AG04450 (cell line): ENCODE measurements around the gene ZNF599. TPM values are rescaled to one million over a fixed set of nuclear protein-coding genes. Genes with fewer than 3 reads are reported as not detected.

ENCODE experiments used
- CTCF ChIA-PET: fragments of 300-600, 350-600 bp; formaldehyde crosslinking; extraction: SDS; loops from one replicate; lab custom pipeline; 2022; ENCODE audit warnings: antibody characterized with exemption, inconsistent platforms; lab: Charles Lee
- POLR2A ChIA-PET: fragments of 350-600 bp; formaldehyde crosslinking; extraction: SDS; loops from one replicate; lab custom pipeline; 2021; ENCODE audit warnings: antibody characterized with exemption, inconsistent platforms; lab: Yijun Ruan, JAX
- DNase-seq: peaks from one replicate; pipeline ENCODE4 v3.0.0-alpha.2; 2011; ENCODE audit warnings: low read depth, low spot score
- H3K27ac ChIP-seq: one replicate; pipeline ENCODE4 v1.5.1; 2012; ENCODE audit warnings: low read depth, low read length, control low read depth
- H3K27me3 ChIP-seq: one replicate; pipeline ENCODE4 v1.6.0; 2012; ENCODE audit warnings: low read length; ENCODE audit not compliant: control insufficient read depth, insufficient read depth
- H3K4me3 ChIP-seq: 2 replicates; pipeline ENCODE4 v1.5.1; 2011; ENCODE audit warnings: mild to moderate bottlenecking, low read depth, low read length, control low read depth
- H3K9me3 ChIP-seq: 2 replicates; pipeline ENCODE4 v1.5.1; 2012; ENCODE audit warnings: low read length; ENCODE audit not compliant: control insufficient read depth, insufficient read depth
- polyA plus RNA-seq: library from polyadenylated mRNA; depleted of rRNA; stranded (reverse); fragments of >200 nt; gene quantifications from 2 replicates; pipeline ENCODE4 v1.2.3, GENCODE V29; 2011
- TF ChIP-seq, protein P1 (sequence below): IDR thresholded peaks from 2 replicates; pipeline ENCODE4 v1.5.1; 2011; ENCODE audit warnings: low read depth, low read length, control low read depth, inconsistent platforms

The ZNF599 gene
- polyA plus RNA-seq, 1 experiment = 9.1 TPM

DNA sequence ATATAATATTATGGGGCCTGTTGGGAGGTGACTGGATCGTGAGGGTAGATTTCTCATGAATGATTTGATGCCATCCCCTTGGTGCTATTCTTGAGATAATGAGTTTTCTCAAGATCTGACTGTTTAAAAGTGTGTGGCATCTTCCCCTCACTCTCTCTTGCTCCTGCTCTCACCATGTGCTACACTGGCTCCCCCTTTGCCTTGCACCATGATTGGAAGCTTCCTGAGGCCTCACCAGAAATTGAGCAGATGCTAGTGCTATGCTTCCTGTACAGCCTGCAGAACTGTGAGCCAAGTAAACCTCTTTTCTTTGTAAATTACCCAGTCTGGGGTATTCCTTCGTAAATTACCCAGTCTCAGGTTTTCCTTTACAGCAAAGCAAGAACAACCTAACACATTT lies 1.8 kb upstream of the ZNF599 start:
- POLR2A ChIA-PET = no interaction called here
- TF ChIP-seq, protein P1, sequence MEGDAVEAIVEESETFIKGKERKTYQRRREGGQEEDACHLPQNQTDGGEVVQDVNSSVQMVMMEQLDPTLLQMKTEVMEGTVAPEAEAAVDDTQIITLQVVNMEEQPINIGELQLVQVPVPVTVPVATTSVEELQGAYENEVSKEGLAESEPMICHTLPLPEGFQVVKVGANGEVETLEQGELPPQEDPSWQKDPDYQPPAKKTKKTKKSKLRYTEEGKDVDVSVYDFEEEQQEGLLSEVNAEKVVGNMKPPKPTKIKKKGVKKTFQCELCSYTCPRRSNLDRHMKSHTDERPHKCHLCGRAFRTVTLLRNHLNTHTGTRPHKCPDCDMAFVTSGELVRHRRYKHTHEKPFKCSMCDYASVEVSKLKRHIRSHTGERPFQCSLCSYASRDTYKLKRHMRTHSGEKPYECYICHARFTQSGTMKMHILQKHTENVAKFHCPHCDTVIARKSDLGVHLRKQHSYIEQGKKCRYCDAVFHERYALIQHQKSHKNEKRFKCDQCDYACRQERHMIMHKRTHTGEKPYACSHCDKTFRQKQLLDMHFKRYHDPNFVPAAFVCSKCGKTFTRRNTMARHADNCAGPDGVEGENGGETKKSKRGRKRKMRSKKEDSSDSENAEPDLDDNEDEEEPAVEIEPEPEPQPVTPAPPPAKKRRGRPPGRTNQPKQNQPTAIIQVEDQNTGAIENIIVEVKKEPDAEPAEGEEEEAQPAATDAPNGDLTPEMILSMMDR = no peak
- DNase-seq = no peak
- H3K9me3 ChIP-seq = peaks cover 3% of the 10 kb centered on the region
- H3K27ac ChIP-seq = no peak overlapping the region
- CTCF ChIA-PET = no interaction called here
- H3K27me3 ChIP-seq = no peaks in the 10 kb centered on the region
- no peak overlapping the region for H3K4me3 ChIP-seq

DNA sequence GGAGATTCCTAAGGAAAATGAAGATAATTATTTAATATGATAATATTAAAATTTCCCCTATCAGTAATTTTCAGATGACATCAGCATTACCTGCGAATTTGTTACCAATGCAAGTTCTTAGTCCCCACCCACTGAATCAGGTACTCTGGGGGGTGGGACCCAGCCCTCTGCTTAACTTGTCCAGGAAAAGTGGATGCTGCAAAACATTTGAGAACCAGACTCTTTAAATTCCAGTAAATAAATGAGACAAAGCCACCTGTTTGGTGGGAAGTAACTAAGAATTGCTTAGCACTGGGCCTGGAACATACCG lies 495 bp upstream of the ZNF599 start:
- Histone ChIP-seq H3K9me3 (peaks cover 10% of the 10 kb centered on the region), H3K27ac (no peak overlapping the region), H3K4me3 (peak overlapping the region; percentile 89), H3K27me3 (no peaks in the 10 kb centered on the region)
- no peak for DNase-seq
- TF ChIP-seq, protein P1 = no peak
- ChIA-PET CTCF (no interaction called here), POLR2A (no interaction called here)

DNA sequence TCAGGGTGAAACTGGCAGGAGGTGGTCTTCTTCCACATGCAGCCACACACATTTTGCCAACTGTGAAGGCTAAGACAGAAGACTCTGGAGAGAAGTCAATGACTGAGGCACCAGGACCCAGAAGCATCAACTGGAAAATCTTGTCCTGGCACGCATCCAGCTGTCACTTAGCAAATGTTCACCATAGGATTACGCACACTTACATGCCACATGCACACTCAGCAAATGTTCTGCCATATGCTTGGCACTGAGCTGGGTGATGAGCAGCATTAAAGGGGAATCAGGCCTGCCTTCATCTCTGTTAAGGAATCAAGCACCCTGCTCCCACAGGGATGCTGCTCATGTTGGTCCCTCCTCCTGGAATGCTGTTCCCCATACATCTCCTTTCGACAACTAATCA lies 5.1 kb downstream of the ZNF599 start:
- Histone ChIP-seq H3K9me3 (peaks cover 37% of the 10 kb centered on the region), H3K27me3 (no peaks in the 10 kb centered on the region), H3K4me3 (no peak overlapping the region), H3K27ac (no peak overlapping the region)
- TF ChIP-seq, protein P1 = no peak
- no peak for DNase-seq
- POLR2A ChIA-PET = no interaction called here
- CTCF ChIA-PET = no interaction called here

DNA sequence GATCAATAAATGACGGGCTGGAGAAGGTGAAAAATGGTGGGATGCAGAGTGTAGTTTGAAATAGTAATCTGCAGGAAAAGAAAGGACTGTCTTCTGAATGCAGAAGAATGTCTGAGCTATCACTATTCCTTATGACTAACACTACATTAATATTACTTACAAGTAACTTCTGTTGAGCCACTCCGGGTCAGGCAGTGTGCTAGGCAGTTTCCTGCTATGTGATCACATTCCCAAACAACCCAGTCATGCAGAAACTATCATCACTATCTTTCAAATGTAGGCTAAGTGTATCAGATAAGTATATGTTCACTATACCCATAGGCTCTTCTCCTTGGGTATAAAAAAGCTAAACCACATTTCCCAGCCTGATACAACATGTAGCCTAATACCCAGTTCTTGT lies 6.6 kb downstream of the ZNF599 start:
- no peak overlapping the region for H3K27ac ChIP-seq
- POLR2A ChIA-PET = no interaction called here
- H3K9me3 ChIP-seq = peaks cover 36% of the 10 kb centered on the region
- CTCF ChIA-PET = interaction anchor here (1.4 kb wide), 1 partner anchor 127 kb away, joined by 3 read pairs; no protein-coding TSS in a partner anchor
- H3K4me3 ChIP-seq = no peak overlapping the region
- DNase-seq = no peak
- TF ChIP-seq, protein P1 = no peak
- no peaks in the 10 kb centered on the region for H3K27me3 ChIP-seq

DNA sequence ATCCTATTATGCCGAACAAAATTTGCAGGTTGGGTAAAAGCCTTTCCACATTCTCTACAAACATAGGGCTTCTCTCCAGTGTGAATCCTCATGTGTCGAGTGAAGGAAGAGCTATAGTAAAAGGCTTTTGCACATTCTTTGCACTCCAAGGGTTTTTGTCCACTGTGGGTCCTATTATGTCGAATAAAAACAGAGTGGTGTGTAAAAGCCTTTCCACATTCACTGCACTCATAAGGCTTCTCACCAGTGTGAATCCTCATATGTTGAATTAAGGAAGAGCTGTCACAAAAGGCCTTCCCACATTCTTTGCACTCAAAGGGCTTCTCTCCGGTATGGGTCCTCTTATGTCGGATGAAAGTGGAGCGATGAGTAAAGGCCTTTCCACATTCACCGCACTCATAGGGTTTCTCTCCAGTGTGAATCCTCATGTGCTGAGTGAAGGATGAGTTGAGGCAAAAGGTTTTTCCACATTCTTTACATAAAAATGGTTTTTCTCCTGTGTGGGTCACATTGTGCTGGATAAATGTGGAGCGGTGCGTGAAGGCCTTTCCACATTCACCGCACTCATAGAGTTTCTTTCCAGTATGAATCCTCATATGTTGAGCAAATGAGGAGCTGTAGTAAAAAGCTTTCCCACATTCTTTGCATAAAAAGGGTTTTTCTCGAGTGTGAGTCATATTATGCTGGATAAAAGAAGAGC lies 13.6 kb downstream of the ZNF599 start:
- TF ChIP-seq, protein P1 = no peak
- no peak for DNase-seq
- POLR2A ChIA-PET = no interaction called here
- Histone ChIP-seq H3K27ac (no peak overlapping the region), H3K27me3 (no peaks in the 10 kb centered on the region), H3K4me3 (no peak overlapping the region), H3K9me3 (peaks cover 42% of the 10 kb centered on the region)
- CTCF ChIA-PET = no interaction called here
